Ishikawa (cell line): ENCODE results near the gene SKI.

Experiments used
- CEBPB ChIP-seq: IDR thresholded peaks from 2 replicates; pipeline ENCODE4 v1.6.1; 2012
- CREB1 ChIP-seq: IDR thresholded peaks from 2 replicates; pipeline ENCODE4 v1.6.1; 2012; ENCODE audit warnings: low read depth
- EGR1 ChIP-seq: IDR thresholded peaks from 2 replicates; pipeline ENCODE4 v1.6.1; 2012
- EP300 ChIP-seq: IDR thresholded peaks from 2 replicates; pipeline ENCODE4 v1.6.1; 2012; ENCODE audit warnings: borderline replicate concordance
- FOXM1 ChIP-seq: IDR thresholded peaks from 2 replicates; pipeline ENCODE4 v1.6.1; 2012; ENCODE audit warnings: low read depth, borderline replicate concordance
- MAX ChIP-seq: IDR thresholded peaks from 2 replicates; pipeline ENCODE4 v1.6.1; 2012
- NFIC ChIP-seq: IDR thresholded peaks from 2 replicates; pipeline ENCODE4 v1.6.1; 2012
- RAD21 ChIP-seq: IDR thresholded peaks from 2 replicates; pipeline ENCODE4 v1.6.1; 2012; ENCODE audit warnings: low read depth
- REST ChIP-seq: IDR thresholded peaks from 2 replicates; pipeline ENCODE4 v1.6.1; 2012; ENCODE audit warnings: low read depth, mild to moderate bottlenecking
- TAF1 ChIP-seq: IDR thresholded peaks from 2 replicates; pipeline ENCODE4 v1.6.1; 2012; ENCODE audit warnings: low read depth, mild to moderate bottlenecking
- TCF12 ChIP-seq: IDR thresholded peaks from 2 replicates; pipeline ENCODE4 v1.6.1; 2012; ENCODE audit warnings: low read depth
- TEAD4 ChIP-seq: IDR thresholded peaks from 2 replicates; pipeline ENCODE4 v1.6.1; 2012
- USF1 ChIP-seq: IDR thresholded peaks from 2 replicates; pipeline ENCODE4 v1.6.1; 2012
- YY1 ChIP-seq: IDR thresholded peaks from 2 replicates; pipeline ENCODE4 v1.6.1; 2012; ENCODE audit warnings: low read depth
- ZBTB7A ChIP-seq: IDR thresholded peaks from 2 replicates; pipeline ENCODE4 v1.6.1; 2012; ENCODE audit warnings: low read depth

The SKI gene

GRCh38 chr1:2247760-2248126 lies 19.6 kb downstream of the SKI start:
- TF ChIP-seq FOXM1 (no peak), TCF12 (no peak)

- no peak for TF ChIP-seq MAX
- TF ChIP-seq EGR1 = no peak
- no peak for TF ChIP-seq NFIC
- TF ChIP-seq USF1 = no peak
- TF ChIP-seq YY1 = no peak
- TF ChIP-seq CREB1 = no peak
- no peak for TF ChIP-seq ZBTB7A
Observed at GRCh38 chr1:2248127-2248826, 20.2 kb downstream of the SKI start.

DNA sequence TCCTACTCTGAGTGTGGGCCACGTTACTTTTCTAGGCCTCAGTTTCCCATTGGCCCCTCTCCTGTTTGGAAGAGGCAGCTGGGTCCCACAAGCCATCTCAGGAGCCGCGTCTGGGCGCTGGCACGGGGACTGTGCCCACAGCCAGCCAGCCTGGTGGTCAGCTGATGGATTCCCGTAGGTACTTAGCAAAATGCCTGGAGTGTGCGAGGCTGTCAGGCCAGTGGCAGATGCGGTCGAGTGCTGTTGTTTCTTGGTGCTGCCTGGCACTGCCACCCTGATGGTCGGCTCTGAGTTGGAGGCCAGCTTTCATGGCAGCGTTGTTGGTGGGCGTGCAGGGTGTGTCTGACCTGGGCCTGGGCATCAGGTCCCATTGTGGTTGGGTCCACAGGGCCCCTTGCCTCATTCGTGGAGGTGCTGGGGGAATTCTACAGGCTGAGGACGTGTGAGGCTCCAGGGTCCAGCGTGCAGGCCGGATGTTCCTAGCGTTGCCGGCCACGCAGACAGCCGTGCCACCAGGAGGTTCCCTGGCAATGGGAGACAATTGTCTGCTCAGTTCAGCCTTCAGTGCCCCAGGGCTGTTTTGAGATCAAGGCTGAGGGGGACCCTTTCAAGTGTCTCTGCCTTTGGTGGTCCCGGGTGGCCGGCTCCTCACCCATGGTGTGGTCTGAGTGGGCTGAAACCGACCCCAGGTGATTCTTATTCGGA lies 20.9 kb downstream of the SKI start:
- TF ChIP-seq FOXM1 (no peak), YY1 (no peak), CREB1 (no peak), CEBPB (no peak), EGR1 (no peak), TEAD4 (no peak), USF1 (no peak), EP300 (no peak), TCF12 (no peak), REST (no peak), NFIC (no peak), MAX (no peak), TAF1 (no peak), ZBTB7A (no peak)

GRCh38 chr1:2249559-2249906 lies 21.4 kb downstream of the SKI start:
- TF ChIP-seq EP300 (no peak), RAD21 (no peak), FOXM1 (no peak), TCF12 (no peak), ZBTB7A (no peak), REST (no peak), TAF1 (no peak), CREB1 (no peak)

DNA sequence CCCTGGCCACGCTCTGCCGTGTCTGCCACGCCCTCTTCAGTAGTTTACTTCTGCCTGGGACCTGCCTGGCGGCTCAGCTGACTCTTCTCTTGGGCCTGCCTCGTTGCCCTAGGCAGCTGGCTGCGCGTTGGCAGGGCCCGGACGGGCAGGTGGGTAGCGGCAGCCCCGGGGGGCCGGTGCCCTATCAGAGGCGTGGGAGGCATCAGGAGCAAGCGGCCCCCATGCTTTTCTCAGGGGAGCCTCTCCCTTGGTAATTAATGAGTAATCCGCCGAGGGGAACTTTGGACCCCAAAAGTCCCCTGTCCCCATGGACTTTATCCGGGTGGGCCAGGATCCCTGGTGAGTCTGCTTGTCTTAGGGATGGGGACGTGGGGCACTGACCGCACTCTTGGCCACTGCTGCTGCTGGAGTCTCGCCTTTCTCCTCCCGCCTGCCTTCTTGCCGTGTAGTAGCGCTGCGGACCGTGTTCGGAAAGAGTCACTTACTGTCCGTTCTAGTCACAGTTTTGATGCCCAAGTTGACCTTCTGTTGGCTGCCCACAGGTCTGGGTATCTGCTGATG lies 22.7 kb downstream of the SKI start:
- TF ChIP-seq TAF1 = no peak
- TF ChIP-seq TEAD4 = no peak
- no peak for TF ChIP-seq MAX
- no peak for TF ChIP-seq YY1
- no peak for TF ChIP-seq USF1
- TF ChIP-seq EGR1 = no peak
- no peak for TF ChIP-seq TCF12
- TF ChIP-seq ZBTB7A = no peak
- TF ChIP-seq EP300 = no peak
- TF ChIP-seq FOXM1 = no peak

- TF ChIP-seq YY1 (no peak), TAF1 (no peak), RAD21 (no peak), ZBTB7A (no peak), CEBPB (no peak), TCF12 (no peak), REST (no peak), EGR1 (no peak), MAX (no peak), NFIC (no peak), FOXM1 (no peak), CREB1 (no peak), USF1 (no peak), TEAD4 (no peak)
Observed at GRCh38 chr1:2251363-2251762, 23.2 kb downstream of the SKI start.
